Stomach (tissue), 9 donors: ENCODE data around the gene AIG1. TPM values are rescaled to one million over a fixed set of nuclear protein-coding genes. Genes with fewer than 3 reads are reported as not detected.
"Not testable (repeated sequence)": the region's sequence is repeated elsewhere in the genome, so short reads cannot be mapped to it uniquely, and the experiment has no call there.

Source experiments
- DNase-seq, 2 donors: peaks; one replicate each; pipeline versions ENCODE4 v3.0.0 to v3.0.0-alpha.2; 2013 to 2019
- H3K27ac ChIP-seq, 5 donors: fragments of 200-600 bp in 4 of 5; sonication (generic) in 4 of 5; one replicate each; pipeline ENCODE4 v1.5.1; 2013 to 2019; ENCODE audit warnings: mild to moderate bottlenecking in 1 of 5, moderate library complexity in 1 of 5
- H3K27me3 ChIP-seq, 3 donors: fragments of 200-600 bp; sonication (generic); one replicate each; pipeline ENCODE4 v1.5.1; 2017 to 2019; ENCODE audit warnings: mixed run types in 1 of 3
- H3K36me3 ChIP-seq, 4 donors: fragments of 200-600 bp; sonication (generic); 1 replicate in 3 of 4; 2 replicates in 1 of 4; pipeline ENCODE4 v1.5.1; 2016 to 2019
- H3K4me1 ChIP-seq, 4 donors: fragments of 200-600 bp; sonication (generic); one replicate each; pipeline ENCODE4 v1.5.1; 2016 to 2019
- H3K4me3 ChIP-seq, 4 donors: fragments of 200-600 bp; sonication (generic) in 3 of 4; one replicate each; pipeline ENCODE4 v1.5.1; 2016 to 2019; ENCODE audit warnings: mild to moderate bottlenecking in 1 of 4
- H3K9me3 ChIP-seq, 4 donors: fragments of 200-600 bp; sonication (generic); one replicate each; pipeline ENCODE4 v1.5.1; 2016 to 2019
- CTCF ChIP-seq, 7 experiments: fragments of 450-650 bp in 4 of 7; fragments of 200-600 bp in 3 of 7; sonication (generic) in 3 of 7; IDR thresholded peaks; one replicate each; pipeline ENCODE4 v1.5.1; 2016 to 2019; ENCODE audit warnings: antibody characterized with exemption in 7 of 7, control low read depth in 2 of 7, mild to moderate bottlenecking in 1 of 7
- EP300 ChIP-seq: sonication (generic); formaldehyde crosslinking; IDR thresholded peaks from one replicate; pipeline ENCODE4 v1.6.1; 2017; ENCODE audit warnings: antibody characterized with exemption
- POLR2A ChIP-seq, 4 donors: fragments of 450-650 bp; IDR thresholded peaks; one replicate each; pipeline ENCODE4 v1.6.1; 2016; ENCODE audit warnings: antibody characterized with exemption in 4 of 4, control low read depth in 2 of 4, mild to moderate bottlenecking in 1 of 4, moderate library complexity in 1 of 4
- POLR2AphosphoS5 ChIP-seq, 3 donors: sonication (generic); formaldehyde crosslinking; IDR thresholded peaks; one replicate each; pipeline ENCODE4 v1.6.1; 2016; ENCODE audit warnings: antibody characterized with exemption in 3 of 3
- WGBS, 5 donors: extraction: QIAGEN DNeasy Blood & Tissue Kit in 3 of 5; methylation state at CpG; one replicate each; pipeline versions ENCODE4 v1.1.5 to v1.1.7; 2013 to 2018; 5-methylcytosine and 5-hydroxymethylcytosine counted together
- intact Hi-C: fragments of 100-400 bp; cut with DNase I; formaldehyde crosslinking; loops from one replicate; pipeline ENCODE4 v1.15.1; 2023; ENCODE audit warnings: low total_unique reads
- polyA plus RNA-seq, 3 donors: library from polyadenylated mRNA; stranded (reverse); fragments of 200-250 nt; gene quantifications; one replicate each; pipeline ENCODE4 v1.2.3, GENCODE V29; 2013
- total RNA-seq, 5 donors: library from RNA; depleted of rRNA; stranded (reverse); fragments of >200 nt; gene quantifications; one replicate each; pipeline versions ENCODE4 v1.1.0 to v1.2.3, GENCODE V29; 2014 to 2016
- donor health status: healthy with polysubstance abuse.
- donor health status: Bipolar disorder and iron deficiency.
- donor health status: healthy.

The AIG1 gene
- total and polyA plus RNA-seq, 8 donors: 10.8 to 220 (median 29.7) TPM; not detected in 1

- no peak overlapping the region for H3K27ac ChIP-seq
- H3K36me3 ChIP-seq: no peaks in the 10 kb centered on the region
- DNase-seq: no peak
- intact Hi-C loops: no loop called here
- H3K4me3 ChIP-seq: no peak overlapping the region
- H3K9me3 ChIP-seq: no peaks in the 10 kb centered on the region
- TF ChIP-seq POLR2AphosphoS5 (IDR thresholded peaks at IDR 0.05): no peak
- no peak for TF ChIP-seq POLR2A (IDR thresholded peaks at IDR 0.05)
- no peak for TF ChIP-seq EP300
- no peak for TF ChIP-seq CTCF (IDR thresholded peaks at IDR 0.05)
- WGBS, 5 donors: 40 to 56% (median 51%) methylated on average over 4 of the region's 4 CpGs
- H3K27me3 ChIP-seq: no peaks in the 10 kb centered on the region
- H3K4me1 ChIP-seq: peaks cover 0 to 16% (median 0%) of the 10 kb centered on the region in 4 donors
Observed at GRCh38 chr6:143301188-143301587, 240.5 kb downstream of the AIG1 start.

GRCh38 chr6:143307760-143308159, 247.1 kb downstream of the AIG1 start:
- intact Hi-C loops: not testable (repeated sequence)
- 95 to 98% (median 97%) methylated on average over 9 to 10 of the region's 10 CpGs for WGBS, 5 donors

GRCh38 chr6:143313163-143313562, 252.5 kb downstream of the AIG1 start:
- H3K36me3 ChIP-seq: no peaks in the 10 kb centered on the region
- H3K4me3 ChIP-seq: no peak overlapping the region
- peaks cover 0 to 8% (median 0%) of the 10 kb centered on the region in 4 donors for H3K9me3 ChIP-seq
- no peak overlapping the region for H3K27ac ChIP-seq
- no peak for TF ChIP-seq POLR2A (IDR thresholded peaks at IDR 0.05)
- no peak for TF ChIP-seq POLR2AphosphoS5 (IDR thresholded peaks at IDR 0.05)
- no peak for TF ChIP-seq CTCF (IDR thresholded peaks at IDR 0.05)
- no peak for TF ChIP-seq EP300
- 93 to 99% (median 97%) methylated on average over 4 of the region's 4 CpGs for WGBS, 5 donors
- H3K27me3 ChIP-seq: no peaks in the 10 kb centered on the region
- intact Hi-C loops: no loop called here
- no peaks in the 10 kb centered on the region for H3K4me1 ChIP-seq
- DNase-seq: no peak

More at GRCh38 chr6:143307760-143308159, 247.1 kb downstream of the AIG1 start:
- H3K27ac ChIP-seq, H3K9me3 ChIP-seq, DNase-seq, H3K27me3 ChIP-seq, H3K36me3 ChIP-seq, H3K4me1 ChIP-seq, H3K4me3 ChIP-seq: not testable (repeated sequence)

GRCh38 chr6:143321491-143322086, 260.9 kb downstream of the AIG1 start:
- TF ChIP-seq POLR2AphosphoS5 (IDR thresholded peaks at IDR 0.05) (no peak), CTCF (IDR thresholded peaks at IDR 0.05) (no peak), EP300 (no peak), POLR2A (IDR thresholded peaks at IDR 0.05) (no peak)
- DNase-seq: no peak
- Histone ChIP-seq H3K4me1 (no peaks in the 10 kb centered on the region), H3K27ac (no peak overlapping the region), H3K36me3 (no peaks in the 10 kb centered on the region), H3K27me3 (no peaks in the 10 kb centered on the region), H3K9me3 (peaks cover 0 to 11% (median 0%) of the 10 kb centered on the region in 4 donors), H3K4me3 (no peak overlapping the region)
- WGBS, 5 donors: 85 to 93% (median 88%) methylated on average over 5 of the region's 5 CpGs
- intact Hi-C loops: no loop called here

GRCh38 chr6:143322386-143322785, 261.7 kb downstream of the AIG1 start:
- H3K36me3 ChIP-seq: no peaks in the 10 kb centered on the region
- intact Hi-C loops: no loop called here
- TF ChIP-seq POLR2A (IDR thresholded peaks at IDR 0.05) (no peak), CTCF (IDR thresholded peaks at IDR 0.05) (no peak), POLR2AphosphoS5 (IDR thresholded peaks at IDR 0.05) (no peak), EP300 (no peak)
- no peak overlapping the region for H3K27ac ChIP-seq
- peaks cover 0 to 11% (median 0%) of the 10 kb centered on the region in 4 donors for H3K9me3 ChIP-seq
- H3K4me1 ChIP-seq: no peaks in the 10 kb centered on the region
- 69 to 83% (median 77%) methylated on average over 4 of the region's 4 CpGs for WGBS, 5 donors
- no peak for DNase-seq
- no peaks in the 10 kb centered on the region for H3K27me3 ChIP-seq
- no peak overlapping the region for H3K4me3 ChIP-seq
